HG03439 (cell line): ENCODE data around the gene DNAH9.

ENCODE experiments used
- ATAC-seq: cut with Tn5 transposase; IDR thresholded peaks from one replicate; pipeline ENCODE4 v1.9.1; 2021; ENCODE audit warnings: mild to moderate bottlenecking, moderate library complexity; ENCODE audit not compliant: unreplicated experiment

Gene DNAH9

DNA sequence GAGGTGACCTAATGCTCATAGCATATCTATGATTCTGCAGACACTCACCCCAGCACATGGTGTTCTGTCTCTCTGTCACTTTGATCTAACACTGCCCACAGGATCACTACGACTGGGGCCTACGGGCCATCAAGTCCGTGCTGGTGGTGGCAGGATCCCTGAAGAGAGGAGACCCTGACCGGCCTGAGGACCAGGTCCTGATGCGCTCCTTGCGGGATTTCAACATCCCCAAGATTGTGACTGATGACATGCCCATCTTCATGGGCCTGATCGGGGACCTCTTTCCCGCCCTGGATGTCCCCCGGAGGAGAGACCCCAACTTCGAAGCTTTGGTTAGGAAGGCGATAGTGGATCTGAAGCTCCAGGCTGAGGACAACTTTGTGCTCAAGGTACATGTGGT is 146.4 kb downstream of the DNAH9 start:
- no peak for ATAC-seq

DNA sequence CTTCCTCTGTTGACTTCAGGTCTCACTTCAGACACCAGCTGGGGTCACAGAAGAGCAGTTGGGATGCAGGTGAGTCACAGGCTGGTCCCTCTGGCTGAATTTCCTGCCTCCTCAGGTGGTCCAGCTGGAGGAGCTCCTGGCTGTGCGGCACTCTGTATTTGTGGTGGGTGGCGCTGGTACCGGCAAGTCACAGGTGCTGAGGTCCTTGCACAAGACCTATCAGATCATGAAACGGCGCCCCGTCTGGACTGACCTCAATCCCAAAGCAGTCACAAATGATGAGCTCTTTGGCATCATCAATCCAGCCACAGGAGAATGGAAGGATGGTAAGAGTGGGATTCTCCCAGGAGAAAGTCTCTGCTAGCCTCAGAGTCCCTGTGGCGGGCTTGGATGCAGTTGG is 149.2 kb downstream of the DNAH9 start:
- ATAC-seq: no peak

DNA sequence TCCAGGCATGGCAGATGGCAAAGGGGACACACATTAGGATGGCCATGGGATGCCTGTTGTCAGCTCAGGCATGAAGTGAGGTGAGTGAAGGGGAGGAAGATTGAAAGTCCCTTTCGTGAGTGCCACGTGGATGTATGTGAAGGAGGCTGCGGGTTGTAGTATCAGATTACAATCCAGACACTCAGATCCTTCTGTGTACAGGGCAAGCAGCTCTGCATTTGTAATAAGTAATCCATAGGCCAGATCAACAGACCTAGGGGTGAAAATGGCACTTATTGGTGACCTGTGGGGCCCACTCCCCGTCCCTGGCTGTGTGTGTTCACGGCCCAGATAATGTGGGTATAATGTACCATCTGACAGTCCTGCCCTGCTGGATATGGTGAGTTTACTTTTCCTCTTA is 159.5 kb downstream of the DNAH9 start:
- no peak for ATAC-seq

DNA sequence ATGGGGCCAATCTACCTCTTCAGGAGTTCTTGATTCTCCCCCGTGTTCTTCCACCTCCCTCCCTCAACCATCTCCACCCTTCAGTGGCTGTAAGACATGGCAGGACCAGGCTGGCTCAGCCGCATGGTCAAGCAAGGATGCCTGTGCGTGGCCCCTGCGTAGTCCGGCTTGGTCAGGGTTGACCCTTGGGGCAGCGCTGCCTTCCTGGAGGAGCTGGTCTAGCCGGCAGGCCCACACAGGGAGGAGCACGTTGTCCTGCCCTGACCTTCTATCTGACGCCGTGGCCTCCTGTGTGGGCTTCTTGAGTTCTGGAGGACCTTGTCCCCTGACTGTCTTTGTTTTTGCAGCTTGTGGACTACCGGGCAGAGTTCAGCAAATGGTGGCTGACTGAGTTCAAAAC is 169.8 kb downstream of the DNAH9 start:
- no peak for ATAC-seq

DNA sequence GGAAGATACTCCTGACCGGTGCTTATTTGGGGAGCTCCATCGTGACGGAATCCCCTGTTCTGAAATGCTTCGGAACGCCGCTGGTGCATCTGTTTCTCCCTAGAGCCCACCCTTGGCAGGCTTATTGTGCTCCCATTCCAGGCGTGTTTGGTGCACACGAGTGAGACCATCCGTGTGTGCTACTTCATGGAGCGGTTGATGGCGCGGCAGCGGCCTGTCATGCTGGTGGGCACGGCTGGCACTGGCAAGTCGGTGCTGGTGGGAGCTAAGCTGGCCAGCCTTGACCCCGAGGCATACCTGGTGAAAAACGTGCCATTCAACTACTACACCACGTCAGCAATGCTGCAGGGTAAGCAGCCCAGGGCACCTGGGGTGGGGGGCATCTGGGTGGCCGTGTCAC is 170.7 kb downstream of the DNAH9 start:
- ATAC-seq: no peak

DNA sequence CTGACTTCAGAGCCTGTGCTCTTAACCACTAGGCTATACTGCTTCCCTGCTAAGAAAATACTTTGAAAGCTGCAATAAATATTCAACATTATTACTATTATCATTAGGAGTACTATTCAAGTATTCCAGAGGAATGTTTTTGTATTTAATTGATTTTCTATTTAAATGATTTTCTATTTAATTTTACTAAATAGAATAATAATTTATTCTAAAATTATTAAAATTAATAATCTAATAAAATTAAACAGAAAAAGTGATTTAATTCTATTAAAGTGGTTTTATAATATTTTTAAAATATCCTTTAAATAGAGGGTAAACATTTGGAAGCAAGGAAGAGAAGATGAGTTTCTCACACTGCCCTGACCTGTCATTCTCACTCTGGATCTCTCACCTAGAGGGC is 173.8 kb downstream of the DNAH9 start:
- no peak for ATAC-seq

DNA sequence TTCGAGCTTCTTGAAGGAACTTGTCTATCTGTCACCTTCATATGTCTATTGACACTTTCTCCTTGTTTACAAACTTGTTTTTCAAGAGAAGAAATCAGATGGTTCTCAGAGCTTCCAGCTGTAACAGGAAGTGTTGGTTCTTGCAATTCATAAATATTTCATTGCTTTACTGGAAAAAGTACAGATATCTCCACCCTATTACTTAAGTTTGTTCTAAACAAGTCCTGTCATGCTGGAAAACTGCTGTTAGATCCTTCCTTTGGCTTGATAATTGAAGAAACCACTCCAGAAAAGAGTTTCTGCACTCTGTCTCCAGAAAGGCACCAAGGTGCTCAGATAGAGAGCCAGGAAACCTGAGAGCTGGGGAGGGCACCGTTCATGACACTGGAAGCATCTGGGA is 181.6 kb downstream of the DNAH9 start:
- no peak for ATAC-seq

DNA sequence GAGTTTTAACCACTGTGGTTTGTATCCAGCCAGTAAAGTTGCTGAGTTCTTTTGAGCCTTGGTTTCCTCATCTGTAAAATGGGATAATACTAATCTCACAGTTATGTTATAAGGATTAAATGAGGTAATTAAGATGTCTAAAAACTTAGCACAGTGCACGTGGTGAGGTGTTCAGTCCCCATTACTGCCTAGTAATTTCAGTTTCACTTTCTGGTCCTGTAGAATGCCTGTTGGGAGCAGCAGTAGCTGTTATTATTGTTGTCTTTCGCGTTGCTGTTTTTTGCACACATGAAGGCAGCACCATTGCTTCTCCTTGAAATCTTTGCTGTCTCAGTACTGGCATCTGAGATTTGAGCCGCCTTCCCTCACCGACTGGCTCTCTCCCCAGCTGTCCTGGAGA is 182.4 kb downstream of the DNAH9 start:
- no peak for ATAC-seq

DNA sequence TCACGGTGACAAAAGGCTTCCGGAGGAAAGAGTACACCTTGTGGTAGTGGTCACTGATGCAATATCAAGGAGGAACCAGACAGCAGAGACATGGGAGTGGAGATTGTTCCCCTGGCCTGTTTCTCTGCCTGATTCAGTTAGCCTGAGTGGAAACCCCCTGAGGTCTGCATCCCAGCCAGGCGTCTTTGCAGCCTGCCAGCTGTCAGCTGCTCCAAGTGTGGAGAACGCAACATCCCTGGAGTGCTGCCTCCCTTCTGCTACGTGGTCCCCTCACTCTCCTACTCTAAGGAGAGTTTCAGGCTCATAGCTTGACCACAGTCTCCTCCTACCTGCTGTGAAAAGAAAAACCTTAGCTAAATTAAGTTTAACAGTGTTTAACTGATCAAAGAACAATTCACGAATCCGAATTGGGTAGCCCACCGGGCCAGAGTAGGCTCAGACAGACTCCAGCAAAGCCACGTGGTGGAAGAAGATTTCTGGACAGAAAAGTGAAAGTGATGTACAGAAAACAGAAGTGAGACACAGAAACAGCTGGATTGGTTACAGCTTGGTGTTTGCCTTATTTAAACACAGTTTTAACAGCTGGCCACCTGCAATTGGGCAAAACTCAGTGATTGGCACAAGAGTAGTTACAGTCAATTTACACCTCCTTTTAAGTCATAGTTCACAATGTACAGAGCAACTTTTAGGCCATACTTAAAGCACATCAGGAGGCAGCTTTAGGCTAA is 188.6 kb downstream of the DNAH9 start:
- no peak for ATAC-seq

DNA sequence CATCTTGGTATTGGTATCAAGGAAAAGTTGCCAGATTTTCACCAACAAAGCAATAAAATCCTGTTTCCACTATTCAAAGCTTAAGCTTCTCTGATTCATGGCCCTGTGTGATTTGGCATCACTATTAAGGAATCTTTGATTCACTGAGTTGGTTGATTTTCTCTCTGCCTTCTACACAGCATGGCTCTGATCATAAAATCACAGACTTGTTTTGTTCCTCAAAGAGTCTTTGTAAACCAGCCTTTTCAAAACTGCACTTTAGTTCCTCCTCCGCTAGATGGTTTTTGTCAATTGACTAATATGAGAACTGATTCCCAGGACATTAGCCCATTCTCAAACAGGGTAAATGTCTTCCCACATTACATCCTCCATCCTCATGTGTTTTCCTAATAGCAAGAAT is 197.6 kb downstream of the DNAH9 start:
- no peak for ATAC-seq

DNA sequence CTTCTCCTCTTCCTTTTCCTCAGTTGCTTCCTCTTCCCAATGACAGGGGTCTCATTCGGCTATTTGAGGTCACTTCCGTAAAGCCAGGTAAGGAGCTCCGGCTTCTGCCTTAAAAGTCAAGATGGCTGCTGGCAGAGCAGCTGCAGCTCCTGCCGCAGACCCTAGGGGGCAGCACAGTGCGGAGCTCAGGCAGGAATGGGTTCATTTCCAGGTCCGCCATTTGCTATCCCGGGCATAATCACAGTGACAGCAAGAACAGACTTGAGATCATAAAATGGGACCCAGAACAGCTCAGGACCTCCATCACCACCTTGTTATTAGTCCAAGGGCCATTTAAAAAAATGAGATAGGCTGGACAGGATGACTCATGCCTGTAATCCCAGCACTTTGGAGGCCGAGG is 199.5 kb downstream of the DNAH9 start:
- ATAC-seq: no peak

DNA sequence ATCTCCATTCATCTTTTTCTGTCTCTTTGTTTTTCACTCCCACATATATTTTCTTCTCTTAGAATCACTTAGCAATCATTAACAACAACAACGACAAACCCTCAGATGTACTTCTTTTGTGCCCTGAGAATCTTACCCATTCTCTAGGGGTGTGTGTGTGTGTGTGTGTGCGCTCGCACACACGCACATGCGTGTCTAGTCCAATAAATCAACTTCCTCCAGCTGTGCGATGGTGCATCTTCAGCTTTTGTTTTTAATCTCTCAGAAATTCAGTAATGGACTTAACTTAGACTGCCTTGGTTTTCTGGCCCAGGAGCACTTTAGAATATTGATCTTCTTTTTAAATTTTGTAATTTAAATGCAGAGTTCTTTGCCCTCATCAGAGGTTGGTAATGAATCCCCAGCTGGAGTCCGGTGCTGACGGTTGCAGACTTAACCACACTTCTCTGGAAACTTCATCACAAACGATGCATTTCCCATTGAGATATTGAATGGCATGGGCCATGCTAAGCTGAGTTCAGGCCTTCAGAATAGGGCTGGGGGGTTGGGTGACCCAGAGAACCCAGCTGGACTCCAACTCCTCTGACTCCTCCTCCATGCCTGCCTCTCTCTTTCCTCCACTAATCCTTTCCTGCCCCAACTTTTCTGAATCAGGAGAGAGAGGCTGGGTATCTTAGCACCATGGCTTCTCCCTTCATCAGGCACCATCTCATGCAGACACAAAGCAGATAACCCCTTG is 205.1 kb downstream of the DNAH9 start:
- no peak for ATAC-seq

DNA sequence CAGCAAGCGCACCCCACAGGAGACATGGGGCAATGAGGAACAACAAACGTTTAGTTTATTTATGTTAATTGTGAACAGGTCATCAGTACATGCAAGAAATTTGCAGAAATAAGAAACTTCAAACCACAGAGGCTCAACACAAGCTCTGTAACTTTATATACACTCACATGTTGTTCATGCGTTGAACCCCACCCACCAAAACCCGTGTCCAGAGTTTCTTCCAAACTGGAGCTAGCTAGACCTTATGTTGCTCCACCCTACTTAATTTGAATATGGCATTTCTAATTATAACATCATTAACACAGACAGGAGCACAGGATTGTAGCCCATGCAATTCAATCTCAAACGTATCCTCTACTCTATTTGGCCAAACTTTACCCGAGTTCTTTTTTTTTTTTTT is 206.9 kb downstream of the DNAH9 start:
- ATAC-seq: no peak

DNA sequence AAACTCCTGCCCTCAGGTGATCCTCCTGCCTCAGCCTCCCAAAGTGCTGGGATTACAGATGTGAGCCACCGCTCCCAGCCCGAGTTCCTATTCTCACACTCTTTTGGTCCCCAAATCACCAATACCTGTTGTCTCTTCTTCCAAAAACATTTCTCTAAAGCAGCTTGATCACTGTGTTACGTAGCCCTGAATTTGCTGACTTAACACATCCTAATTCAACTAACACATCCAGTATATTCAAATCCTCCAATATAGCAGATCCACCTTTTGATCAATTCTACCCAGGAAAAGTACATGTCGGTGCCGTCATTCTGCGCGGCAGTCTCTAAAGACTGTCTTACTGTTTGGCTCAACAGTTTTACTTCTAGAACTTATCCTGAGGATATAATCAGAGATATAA is 207.7 kb downstream of the DNAH9 start:
- ATAC-seq: no peak

DNA sequence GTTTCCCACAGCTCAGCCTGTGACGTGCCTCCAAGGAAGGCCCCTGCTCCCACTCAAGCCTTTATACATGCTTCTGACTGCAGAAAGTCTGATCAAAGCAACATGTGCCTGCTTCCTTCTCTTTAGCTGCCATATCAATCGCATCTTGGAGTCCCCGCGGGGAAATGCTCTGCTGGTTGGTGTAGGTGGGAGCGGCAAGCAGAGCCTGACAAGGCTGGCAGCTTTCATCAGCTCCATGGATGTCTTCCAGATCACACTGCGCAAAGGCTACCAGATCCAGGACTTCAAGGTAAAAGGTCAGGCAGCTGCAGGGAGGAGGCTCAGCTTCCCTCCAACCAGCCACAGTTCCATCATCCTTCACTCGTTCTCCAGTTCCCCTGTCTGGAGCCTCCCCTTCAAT is 209.3 kb downstream of the DNAH9 start:
- no peak for ATAC-seq

DNA sequence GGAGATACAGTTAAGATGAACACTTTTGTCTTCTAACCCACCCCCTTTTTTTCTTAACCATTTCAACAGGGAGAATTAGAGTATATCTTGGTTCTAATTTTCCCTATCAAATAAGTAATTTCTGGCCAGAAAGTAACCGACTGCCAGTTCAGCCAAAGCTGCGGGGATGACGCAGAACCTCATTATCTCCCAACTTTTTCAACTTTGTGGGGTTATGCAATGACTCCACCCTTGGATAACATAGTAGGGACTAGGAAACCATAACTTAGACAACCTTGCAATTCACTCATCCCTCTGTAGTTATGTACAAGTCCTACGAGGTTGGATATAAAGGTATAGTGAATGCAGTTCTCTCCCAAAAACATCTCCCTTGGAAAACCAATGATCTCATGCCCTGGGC is 215.0 kb downstream of the DNAH9 start:
- ATAC-seq: no peak

DNA sequence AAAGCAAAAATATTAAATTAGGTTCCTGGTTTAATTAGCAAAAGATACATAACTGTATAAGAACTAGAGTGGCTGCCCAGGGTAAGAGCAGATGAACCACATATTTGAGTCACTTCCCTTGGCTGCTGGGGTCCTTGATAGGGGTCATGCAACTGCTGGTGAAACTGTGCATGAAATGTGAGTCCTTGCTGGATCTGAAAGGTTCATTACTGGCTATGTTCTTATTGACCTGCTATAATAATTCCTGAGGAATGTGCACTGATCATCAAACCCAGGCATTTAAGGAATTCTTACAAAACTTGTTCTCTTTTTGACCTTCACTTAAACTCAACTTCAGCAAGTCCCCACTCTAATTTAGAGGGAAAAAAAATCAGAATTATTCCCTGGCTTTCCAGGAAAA is 215.6 kb downstream of the DNAH9 start:
- no peak for ATAC-seq

DNA sequence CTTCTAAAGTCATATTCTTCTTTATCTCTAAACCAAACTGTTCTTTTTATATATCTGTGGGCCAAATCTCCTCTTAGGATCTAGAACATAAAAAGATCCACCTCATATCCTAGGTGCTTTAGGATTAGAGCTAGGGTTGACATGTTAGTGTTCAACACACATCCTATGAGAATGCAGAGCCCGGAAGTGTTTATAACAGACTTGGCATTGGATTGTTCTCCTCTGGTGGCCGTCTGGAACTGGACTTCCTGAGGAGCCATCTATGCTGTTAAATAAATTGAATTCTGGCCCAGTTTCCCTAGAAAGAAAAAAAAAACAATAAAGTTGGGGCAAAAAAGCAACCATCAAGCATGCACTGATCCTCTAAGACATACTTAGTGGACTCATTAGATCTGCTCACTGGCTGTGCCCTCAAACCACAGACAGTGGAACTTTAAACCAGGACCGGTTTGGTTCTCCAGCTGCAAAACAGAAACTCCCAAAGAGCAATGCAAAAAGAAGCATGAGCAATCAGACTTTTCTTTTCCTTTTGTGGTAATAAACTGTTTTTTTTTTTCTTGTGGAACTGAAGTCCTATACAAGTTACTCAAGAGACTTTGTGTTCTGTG is 216.5 kb downstream of the DNAH9 start:
- no peak for ATAC-seq

DNA sequence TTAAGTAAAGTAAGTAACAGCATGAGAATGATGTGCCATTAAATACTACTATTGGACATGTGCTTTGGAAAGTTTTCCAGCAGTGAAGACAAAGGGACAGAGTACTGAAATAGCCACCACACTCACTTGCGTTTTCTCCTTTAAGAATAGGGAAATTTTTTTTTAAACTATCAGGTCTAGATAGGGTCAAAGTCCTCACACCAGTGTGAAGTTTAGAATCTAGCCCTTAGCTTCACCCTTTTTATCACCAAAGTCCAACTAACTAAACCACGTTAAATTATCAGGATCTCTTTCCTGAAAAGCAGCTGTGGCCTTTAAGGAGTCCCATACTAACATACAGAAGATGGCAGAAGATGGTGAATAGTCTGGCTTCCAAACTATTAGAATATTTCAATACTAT is 218.1 kb downstream of the DNAH9 start:
- no peak for ATAC-seq

DNA sequence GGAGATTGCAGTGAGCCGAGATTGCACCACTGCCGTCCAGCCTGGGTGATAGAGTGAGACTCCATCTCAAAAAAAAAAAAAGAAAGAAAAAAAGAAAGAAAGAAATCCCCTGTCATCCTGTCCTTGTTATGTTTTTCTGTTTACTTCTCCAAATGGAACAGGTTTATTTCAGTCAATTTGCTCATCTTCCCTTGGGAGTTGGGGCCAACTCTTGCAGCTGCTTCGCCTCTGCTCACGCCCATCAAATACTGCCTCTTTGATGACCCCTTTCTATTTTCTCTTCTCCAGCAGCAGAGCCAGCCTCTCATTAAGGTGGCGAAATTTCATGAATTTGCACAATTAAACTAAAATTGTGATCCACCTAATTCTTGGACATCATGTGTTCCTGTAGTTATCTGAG is 225.6 kb downstream of the DNAH9 start:
- no peak for ATAC-seq

DNA sequence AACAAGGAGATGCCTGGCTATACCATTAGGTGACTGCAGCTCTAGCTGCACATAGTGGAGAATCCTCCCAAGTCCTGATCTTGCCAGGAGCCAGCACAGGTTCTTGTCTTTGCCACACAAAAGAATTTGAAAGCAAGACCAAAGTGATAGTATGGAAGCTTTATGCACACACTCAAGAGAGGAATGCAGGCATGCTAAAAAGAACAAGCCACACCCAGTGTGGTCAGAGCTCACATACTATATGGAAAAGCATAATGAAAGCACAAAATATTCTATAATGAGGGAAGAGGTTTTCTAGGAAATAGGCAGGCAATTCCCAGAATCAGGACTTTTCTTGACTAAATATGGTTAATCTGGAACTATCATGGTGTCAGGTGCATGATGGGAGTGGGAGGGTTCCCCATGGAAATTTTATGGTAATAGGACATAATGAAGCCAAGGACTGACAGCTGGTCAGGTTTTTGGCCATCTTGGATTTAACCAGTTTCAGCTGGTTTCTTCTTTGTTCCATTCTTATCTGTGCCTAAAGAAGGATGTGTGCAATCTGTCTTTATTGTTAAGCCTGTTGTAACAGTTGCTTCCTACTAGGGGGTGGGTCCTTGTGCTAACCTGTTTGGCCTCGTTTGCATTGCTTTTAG is 227.4 kb downstream of the DNAH9 start:
- ATAC-seq: no peak
